Measurements from ENCODE around the gene MED1.
"Not testable (repeated sequence)": the region's sequence is repeated elsewhere in the genome, so short reads cannot be mapped to it uniquely, and the experiment has no call there.

Gene MED1

GRCh38 chr17:39468610-39469009 lies 17.5 kb upstream of the MED1 start:
- not testable (repeated sequence) for H3K9me3 ChIP-seq (ENCODE audit: control insufficient read depth, low read length); H3K27me3 ChIP-seq (replicated peaks; ENCODE audit: control insufficient read depth, insufficient read depth, low read length, poor library complexity, severe bottlenecking); H3K27ac ChIP-seq (ENCODE audit: insufficient read depth, low read length, poor library complexity, severe bottlenecking); DNase-seq; H3K4me3 ChIP-seq (ENCODE audit: insufficient read depth, low read depth, low read length, poor library complexity, severe bottlenecking)
- H3K36me3 ChIP-seq (ENCODE audit: control insufficient read depth, insufficient read depth, low read length): peaks cover 27% of the 10 kb centered on the region
- peaks cover 16% of the 10 kb centered on the region for H3K4me1 ChIP-seq (ENCODE audit: control insufficient read depth, insufficient read depth, low read length, poor library complexity, severe bottlenecking)

- peak overlapping the region; percentile 88 for H3K4me3 ChIP-seq (ENCODE audit: insufficient read depth, low read depth, low read length, poor library complexity, severe bottlenecking)
- H3K36me3 ChIP-seq (ENCODE audit: control insufficient read depth, insufficient read depth, low read length); H3K27me3 ChIP-seq (replicated peaks; ENCODE audit: control insufficient read depth, insufficient read depth, low read length, poor library complexity, severe bottlenecking); DNase-seq; H3K27ac ChIP-seq (ENCODE audit: insufficient read depth, low read length, poor library complexity, severe bottlenecking); H3K9me3 ChIP-seq (ENCODE audit: control insufficient read depth, low read length): not testable (repeated sequence)
- H3K4me1 ChIP-seq (ENCODE audit: control insufficient read depth, insufficient read depth, low read length, poor library complexity, severe bottlenecking): peaks cover 16% of the 10 kb centered on the region
Measured at GRCh38 chr17:39464639-39465181, 13.6 kb upstream of the MED1 start.

GRCh38 chr17:39462631-39463375 lies 11.7 kb upstream of the MED1 start:
- Histone ChIP-seq H3K9me3 (ENCODE audit: control insufficient read depth, low read length) (no peaks in the 10 kb centered on the region), H3K4me3 (ENCODE audit: insufficient read depth, low read depth, low read length, poor library complexity, severe bottlenecking) (peak overlapping the region; percentile 88), H3K4me1 (ENCODE audit: control insufficient read depth, insufficient read depth, low read length, poor library complexity, severe bottlenecking) (peaks cover 16% of the 10 kb centered on the region), H3K27ac (ENCODE audit: insufficient read depth, low read length, poor library complexity, severe bottlenecking) (peak overlapping the region; percentile 91), H3K27me3 (replicated peaks; ENCODE audit: control insufficient read depth, insufficient read depth, low read length, poor library complexity, severe bottlenecking) (no peaks in the 10 kb centered on the region), H3K36me3 (ENCODE audit: control insufficient read depth, insufficient read depth, low read length) (peaks cover 4% of the 10 kb centered on the region)
- DNase-seq: no peak

- Histone ChIP-seq H3K36me3 (ENCODE audit: control insufficient read depth, insufficient read depth, low read length) (peaks cover 4% of the 10 kb centered on the region), H3K4me3 (ENCODE audit: insufficient read depth, low read depth, low read length, poor library complexity, severe bottlenecking) (peak overlapping the region; percentile 88), H3K9me3 (ENCODE audit: control insufficient read depth, low read length) (no peaks in the 10 kb centered on the region), H3K27ac (ENCODE audit: insufficient read depth, low read length, poor library complexity, severe bottlenecking) (peak overlapping the region; percentile 91), H3K4me1 (ENCODE audit: control insufficient read depth, insufficient read depth, low read length, poor library complexity, severe bottlenecking) (peaks cover 16% of the 10 kb centered on the region), H3K27me3 (replicated peaks; ENCODE audit: control insufficient read depth, insufficient read depth, low read length, poor library complexity, severe bottlenecking) (no peaks in the 10 kb centered on the region)
- no peak for DNase-seq
Measured at GRCh38 chr17:39461926-39462569, 11.0 kb upstream of the MED1 start.

- peaks cover 16% of the 10 kb centered on the region for H3K4me1 ChIP-seq (ENCODE audit: control insufficient read depth, insufficient read depth, low read length, poor library complexity, severe bottlenecking)
Measured at GRCh38 chr17:39461113-39461925, 10.3 kb upstream of the MED1 start, which contains the start of gene CDK12. TSS of gene CDK12 (plus strand) at chr17:39461486. CDS start at chr17:39462072, 586 bp downstream.

GRCh38 chr17:39455919-39456318 lies 4.9 kb upstream of the MED1 start:
- DNase-seq: no peak
- H3K27me3 ChIP-seq (replicated peaks; ENCODE audit: control insufficient read depth, insufficient read depth, low read length, poor library complexity, severe bottlenecking): no peaks in the 10 kb centered on the region
- H3K27ac ChIP-seq (ENCODE audit: insufficient read depth, low read length, poor library complexity, severe bottlenecking): no peak overlapping the region

More at GRCh38 chr17:39461113-39461925, 10.3 kb upstream of the MED1 start, which contains the start of gene CDK12:
- peaks cover 4% of the 10 kb centered on the region for H3K36me3 ChIP-seq (ENCODE audit: control insufficient read depth, insufficient read depth, low read length)
- no peaks in the 10 kb centered on the region for H3K9me3 ChIP-seq (ENCODE audit: control insufficient read depth, low read length)
- H3K27ac ChIP-seq (ENCODE audit: insufficient read depth, low read length, poor library complexity, severe bottlenecking): peak within 1 kb of the TSS; percentile 91
- no peaks in the 10 kb centered on the region for H3K27me3 ChIP-seq (replicated peaks; ENCODE audit: control insufficient read depth, insufficient read depth, low read length, poor library complexity, severe bottlenecking)
- H3K4me3 ChIP-seq (ENCODE audit: insufficient read depth, low read depth, low read length, poor library complexity, severe bottlenecking): peak within 1 kb of the TSS; percentile 88
- DNase-seq: peak; percentile 92 to 94 (median 92)

GRCh38 chr17:39450051-39450450 lies 1.0 kb downstream of the MED1 start:
- H3K36me3 ChIP-seq (ENCODE audit: control insufficient read depth, insufficient read depth, low read length): peaks cover 9% of the 10 kb centered on the region
- peaks cover 6% of the 10 kb centered on the region for H3K4me1 ChIP-seq (ENCODE audit: control insufficient read depth, insufficient read depth, low read length, poor library complexity, severe bottlenecking)
- H3K9me3 ChIP-seq (ENCODE audit: control insufficient read depth, low read length): no peaks in the 10 kb centered on the region
- no peaks in the 10 kb centered on the region for H3K27me3 ChIP-seq (replicated peaks; ENCODE audit: control insufficient read depth, insufficient read depth, low read length, poor library complexity, severe bottlenecking)
- H3K27ac ChIP-seq (ENCODE audit: insufficient read depth, low read length, poor library complexity, severe bottlenecking): no peak overlapping the region
- no peak for DNase-seq
- no peak overlapping the region for H3K4me3 ChIP-seq (ENCODE audit: insufficient read depth, low read depth, low read length, poor library complexity, severe bottlenecking)

More at GRCh38 chr17:39455919-39456318, 4.9 kb upstream of the MED1 start:
- Histone ChIP-seq H3K4me3 (ENCODE audit: insufficient read depth, low read depth, low read length, poor library complexity, severe bottlenecking) (no peak overlapping the region), H3K36me3 (ENCODE audit: control insufficient read depth, insufficient read depth, low read length) (no peaks in the 10 kb centered on the region), H3K4me1 (ENCODE audit: control insufficient read depth, insufficient read depth, low read length, poor library complexity, severe bottlenecking) (no peaks in the 10 kb centered on the region), H3K9me3 (ENCODE audit: control insufficient read depth, low read length) (no peaks in the 10 kb centered on the region)

GRCh38 chr17:39447561-39447960 lies 3.5 kb downstream of the MED1 start:
- Histone ChIP-seq H3K27me3 (replicated peaks; ENCODE audit: control insufficient read depth, insufficient read depth, low read length, poor library complexity, severe bottlenecking) (no peaks in the 10 kb centered on the region), H3K9me3 (ENCODE audit: control insufficient read depth, low read length) (no peaks in the 10 kb centered on the region), H3K4me3 (ENCODE audit: insufficient read depth, low read depth, low read length, poor library complexity, severe bottlenecking) (no peak overlapping the region), H3K4me1 (ENCODE audit: control insufficient read depth, insufficient read depth, low read length, poor library complexity, severe bottlenecking) (peaks cover 6% of the 10 kb centered on the region), H3K36me3 (ENCODE audit: control insufficient read depth, insufficient read depth, low read length) (peaks cover 20% of the 10 kb centered on the region), H3K27ac (ENCODE audit: insufficient read depth, low read length, poor library complexity, severe bottlenecking) (no peak overlapping the region)
- no peak for DNase-seq

- H3K4me1 ChIP-seq (ENCODE audit: control insufficient read depth, insufficient read depth, low read length, poor library complexity, severe bottlenecking): no peaks in the 10 kb centered on the region
- peaks cover 54% of the 10 kb centered on the region for H3K36me3 ChIP-seq (ENCODE audit: control insufficient read depth, insufficient read depth, low read length)
- DNase-seq: no peak
- H3K4me3 ChIP-seq (ENCODE audit: insufficient read depth, low read depth, low read length, poor library complexity, severe bottlenecking): no peak overlapping the region
- H3K27ac ChIP-seq (ENCODE audit: insufficient read depth, low read length, poor library complexity, severe bottlenecking): no peak overlapping the region
- no peaks in the 10 kb centered on the region for H3K9me3 ChIP-seq (ENCODE audit: control insufficient read depth, low read length)
- no peaks in the 10 kb centered on the region for H3K27me3 ChIP-seq (replicated peaks; ENCODE audit: control insufficient read depth, insufficient read depth, low read length, poor library complexity, severe bottlenecking)
Measured at GRCh38 chr17:39443326-39443725, 7.7 kb downstream of the MED1 start.

Data from effector memory CD4-positive, alpha-beta T cell (primary cell).